Stimulated activated CD8-positive, alpha-beta memory T cell treated with anti-CD3 and anti-CD28 coated beads, Interleukin-4, amount 100 ng/mL, for 4 hours (primary cell): ENCODE measurements around the gene PTGIS.

Experiments used
- DNase-seq, 2 donors: peaks; one replicate each; pipeline ENCODE4 v3.0.0-alpha.2; 2020; ENCODE audit warnings: low read depth in 2 of 2, low spot score in 1 of 2

The PTGIS gene

GRCh38 chr20:49501917-49502316 lies 66.0 kb downstream of the PTGIS start:
- no peak for DNase-seq

DNA sequence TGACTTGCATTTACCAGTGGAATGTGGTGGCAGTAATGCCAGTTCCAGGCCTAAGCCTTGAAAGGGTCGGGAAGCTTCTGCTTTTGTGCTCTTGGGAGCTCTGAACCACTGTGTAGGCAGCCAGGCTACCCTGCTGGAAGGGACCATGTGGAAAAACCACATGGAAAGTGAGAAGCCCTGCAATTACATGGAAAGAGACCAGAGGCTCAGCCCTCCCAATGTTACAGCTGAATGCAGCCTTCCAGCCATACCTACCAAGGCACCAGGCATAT lies 70.6 kb downstream of the PTGIS start:
- no peak for DNase-seq

DNA sequence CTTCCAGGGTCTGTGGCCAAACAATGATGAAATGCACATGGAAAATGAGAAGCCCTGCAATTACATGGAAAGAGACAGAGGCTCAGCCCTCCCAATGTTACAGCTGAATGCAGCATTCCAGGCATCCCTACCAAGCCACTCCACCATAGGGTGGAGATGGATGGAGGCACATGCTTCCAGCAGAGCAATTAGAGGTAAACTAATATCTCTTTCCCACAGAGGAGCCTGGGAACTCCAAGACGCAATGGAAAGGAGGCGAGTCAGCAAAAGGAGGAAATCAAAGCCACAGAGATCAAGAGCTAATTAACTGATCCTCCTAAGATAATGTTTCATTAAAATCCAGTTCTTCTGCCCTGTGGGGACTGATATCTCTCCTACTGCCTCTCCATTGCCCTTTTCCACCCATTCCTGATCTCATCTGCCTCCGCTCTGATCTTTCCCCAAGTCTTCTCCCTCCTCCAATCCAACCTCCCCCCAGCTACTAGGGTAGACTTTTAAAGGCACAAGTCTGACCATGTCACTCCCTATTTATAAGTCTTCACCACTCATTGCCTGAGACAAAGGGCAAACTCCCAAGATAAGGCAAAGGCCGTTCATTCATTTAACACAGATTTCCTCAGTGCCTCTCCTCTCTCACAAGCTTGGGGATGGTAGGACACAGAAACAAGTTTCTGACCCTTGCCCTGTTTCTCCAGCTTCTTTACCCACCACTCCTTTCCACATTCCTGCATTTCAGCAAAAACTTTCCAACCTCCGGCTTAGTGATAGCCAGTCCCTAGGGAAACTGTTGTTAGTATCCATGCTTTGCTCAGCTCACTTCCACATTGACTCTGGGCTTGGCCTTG lies 71.2 kb downstream of the PTGIS start:
- no peak for DNase-seq

- no peak for DNase-seq
Observed at GRCh38 chr20:49496043-49496442, 71.9 kb downstream of the PTGIS start.

- no peak for DNase-seq
Observed at GRCh38 chr20:49490689-49491088, 77.2 kb downstream of the PTGIS start.

DNA sequence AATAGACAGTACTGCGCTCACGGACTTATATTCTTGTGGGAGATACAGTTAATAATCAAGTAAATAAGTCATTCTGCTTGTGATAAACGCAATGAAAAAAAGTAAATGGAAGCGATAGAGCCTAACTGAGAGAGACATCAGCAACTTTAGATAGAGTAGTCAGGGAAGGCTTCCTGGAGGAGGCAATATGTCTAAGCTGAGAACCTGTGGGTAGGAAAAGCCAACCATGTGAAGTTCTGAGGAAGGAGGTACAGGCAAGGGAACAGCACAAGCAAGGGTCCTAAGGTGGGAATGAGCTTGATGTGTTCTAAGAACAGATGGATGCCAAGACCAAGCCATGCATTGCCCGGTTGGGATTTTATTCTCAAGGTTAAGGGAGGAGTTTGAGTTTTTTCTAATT lies 78.2 kb downstream of the PTGIS start:
- DNase-seq, result no peak

DNA sequence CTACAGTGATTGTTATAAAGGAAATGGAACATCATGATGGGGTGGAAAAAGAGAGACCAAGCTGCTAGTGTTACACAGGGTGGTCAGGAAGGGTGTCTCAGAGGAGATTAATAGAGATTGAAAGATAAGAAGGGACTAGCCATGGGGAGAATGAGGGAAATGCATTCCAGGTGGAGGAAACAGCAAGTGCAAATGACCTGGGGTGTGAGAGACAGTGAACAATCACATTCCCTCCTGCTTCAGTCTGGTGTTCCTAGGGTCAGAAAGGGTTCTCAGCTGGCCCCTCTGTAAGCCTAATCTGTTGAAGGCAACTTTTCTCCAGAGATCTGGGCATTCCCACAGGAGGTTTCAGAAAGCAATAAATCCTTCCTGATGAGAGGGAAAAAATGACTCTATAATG lies 81.9 kb downstream of the PTGIS start:
- DNase-seq, result no peak

DNA sequence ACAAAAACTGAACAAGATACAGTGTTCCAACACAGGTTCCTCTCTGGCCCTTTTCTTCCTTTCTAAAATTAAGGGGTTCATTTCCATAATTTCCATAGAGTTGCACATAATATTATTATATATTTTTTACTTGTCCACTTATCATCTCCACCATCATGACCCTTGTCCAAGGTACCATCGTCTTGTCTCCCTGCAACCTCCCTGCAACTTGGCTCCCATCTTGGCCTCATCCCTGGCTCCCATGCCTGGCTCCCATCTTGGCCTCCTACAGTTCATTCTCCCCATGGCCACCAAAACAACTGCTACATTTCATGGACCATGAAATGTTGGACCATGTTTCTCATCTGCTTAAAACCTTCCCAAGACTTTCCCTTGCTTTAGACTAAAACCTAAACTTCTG lies 82.4 kb downstream of the PTGIS start:
- DNase-seq, result no peak

DNA sequence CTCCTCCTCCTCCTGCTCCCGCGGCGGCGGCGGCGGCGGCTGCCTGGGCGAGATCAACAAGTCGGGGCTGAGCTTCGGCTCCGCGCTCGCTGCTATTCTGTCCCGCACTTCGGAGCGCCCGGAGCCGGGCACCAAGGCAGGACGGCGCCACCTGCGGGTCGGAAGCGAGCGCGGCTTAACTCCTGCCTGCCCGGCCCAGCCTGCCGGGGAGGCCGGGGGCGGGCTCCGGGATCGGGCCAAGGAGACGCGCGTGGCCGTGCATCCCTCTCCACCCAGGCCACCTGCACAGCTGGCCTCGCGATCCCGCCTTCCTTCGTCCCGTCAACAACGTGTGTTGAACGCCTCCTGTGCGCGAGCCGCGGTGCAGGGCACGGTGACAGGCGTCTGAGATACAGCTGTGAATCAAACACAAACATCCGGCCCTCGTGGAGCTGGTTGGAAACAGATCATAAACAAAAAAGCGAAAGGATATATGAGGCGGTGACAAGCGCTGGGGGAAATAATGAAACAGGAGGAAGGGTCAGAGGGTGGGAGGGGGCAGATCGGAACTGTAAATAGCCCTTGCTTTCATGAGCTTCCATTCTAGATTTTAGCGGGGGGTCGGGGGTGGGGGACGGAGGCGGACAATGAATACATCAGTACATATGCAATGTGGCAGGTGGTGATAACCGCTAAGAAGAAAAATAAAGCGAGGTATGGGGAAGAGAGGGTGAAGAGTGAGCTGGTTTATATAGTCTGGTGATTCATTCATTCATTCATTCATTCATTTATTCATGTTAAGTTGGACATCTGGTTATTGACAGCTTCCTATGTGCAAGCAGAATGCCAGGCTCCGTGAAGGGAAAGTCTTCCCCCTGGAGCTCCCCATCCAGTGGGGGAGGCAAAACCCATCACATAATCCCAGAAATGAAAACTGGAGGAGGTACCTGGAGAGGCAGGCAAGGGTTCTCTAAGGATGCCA lies 83.5 kb downstream of the PTGIS start:
- DNase-seq, result peak in 1 of 2 donors; percentile 1

DNA sequence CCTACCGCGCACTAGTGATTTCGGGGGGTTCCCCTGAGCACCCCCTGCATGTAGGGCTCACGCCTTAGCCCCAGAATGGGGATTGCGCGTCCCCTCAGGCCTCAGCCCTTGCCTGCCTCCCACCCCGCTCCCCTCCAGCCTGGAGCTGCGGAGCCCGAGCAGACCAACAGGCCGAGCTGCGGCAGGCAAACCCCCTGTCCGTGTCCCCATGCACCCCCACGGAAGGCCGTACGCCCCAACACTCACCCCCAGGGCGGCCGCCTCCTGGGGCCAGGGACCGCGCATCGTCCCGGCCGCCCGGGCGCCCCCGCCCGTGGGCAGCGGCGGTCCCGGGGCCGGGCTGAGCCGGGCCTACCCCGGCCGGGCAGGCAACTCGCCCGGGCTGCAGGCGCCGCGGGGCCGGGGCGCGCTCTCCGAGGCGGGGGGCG lies 84.2 kb downstream of the PTGIS start:
- DNase-seq, result no peak

DNA sequence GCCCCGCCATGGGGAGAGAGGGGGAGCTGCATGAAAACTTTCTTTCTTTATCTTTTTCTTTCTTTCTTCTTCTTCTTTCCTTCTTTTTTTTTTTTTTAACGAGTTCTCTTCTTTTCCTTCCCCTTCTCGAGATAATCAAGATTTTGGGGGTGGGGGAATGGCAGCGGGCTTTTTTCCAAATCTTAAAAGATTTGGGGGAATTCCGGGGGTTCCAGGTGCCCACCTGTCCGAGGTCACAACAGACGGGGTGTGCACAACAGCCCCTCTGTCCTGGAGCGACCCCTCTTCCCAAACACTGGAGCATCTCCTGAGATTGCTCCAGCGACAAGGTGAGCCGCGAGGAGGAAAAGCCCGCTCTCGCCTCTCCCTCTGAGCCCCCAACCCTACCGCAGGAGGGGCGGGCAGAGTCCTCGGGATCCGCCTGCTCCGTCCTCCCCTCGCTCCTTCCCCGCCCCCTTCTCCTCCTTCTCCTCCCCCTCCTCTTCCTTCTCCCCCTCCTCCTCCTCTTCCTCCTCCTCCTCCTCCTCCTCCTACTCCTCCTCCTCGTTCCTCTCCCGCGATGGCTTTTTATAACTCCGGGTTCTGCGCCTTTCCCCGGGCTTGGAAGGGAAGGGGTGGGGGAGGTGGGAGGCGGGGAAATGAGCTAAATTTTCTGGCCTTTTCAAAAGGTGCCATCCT lies 84.8 kb downstream of the PTGIS start:
- no peak for DNase-seq

GRCh38 chr20:49482621-49483017 lies 85.3 kb downstream of the PTGIS start, which contains the start of gene KCNB1:
Gene KCNB1, minus strand, starts transcription at chr20:49482668. Its CDS starts 188 bp downstream, at chr20:49482480.
- no peak for DNase-seq

DNA sequence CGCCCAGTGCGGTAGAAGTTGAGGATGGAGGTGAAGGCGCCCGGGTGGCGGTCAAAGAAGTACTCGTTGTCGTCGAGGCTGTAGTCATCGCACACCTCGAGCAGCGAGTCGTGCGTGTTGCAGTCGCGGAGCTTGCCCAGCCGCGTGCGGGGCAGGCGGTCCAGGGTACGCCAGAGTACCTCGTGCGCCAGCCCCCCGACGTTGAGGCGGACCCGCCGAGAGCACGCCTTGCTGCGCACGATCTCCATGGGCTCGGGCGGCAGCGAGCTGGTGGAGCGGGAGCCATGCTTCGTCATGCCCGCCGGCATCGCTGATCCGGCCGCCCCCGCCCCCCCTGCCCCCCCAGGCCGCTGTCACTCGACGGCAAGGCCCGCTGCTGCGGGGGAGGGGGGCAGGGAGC lies 85.8 kb downstream of the PTGIS start:
- DNase-seq, result no peak

- no peak for DNase-seq
Observed at GRCh38 chr20:49481116-49481515, 86.8 kb downstream of the PTGIS start.

DNA sequence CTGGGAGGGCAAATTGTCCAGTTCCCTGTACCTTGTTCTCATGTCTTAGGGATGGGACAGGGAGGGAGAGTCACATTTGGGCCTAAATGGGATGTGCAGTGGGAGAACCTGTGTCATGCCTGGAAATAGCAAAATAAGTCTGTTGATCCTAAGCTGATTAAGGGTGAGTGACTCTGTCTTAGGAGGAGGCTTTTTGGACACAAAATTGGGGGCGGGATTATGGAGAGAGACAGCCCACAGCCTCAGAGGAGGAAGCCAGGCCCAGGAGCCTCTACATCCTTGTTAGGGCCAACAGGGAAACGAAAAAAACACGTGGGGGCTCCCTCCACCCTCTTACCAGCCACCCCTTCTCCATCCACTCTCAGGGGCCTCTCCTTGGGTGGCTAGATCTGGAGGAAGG lies 87.7 kb downstream of the PTGIS start:
- no peak for DNase-seq

DNA sequence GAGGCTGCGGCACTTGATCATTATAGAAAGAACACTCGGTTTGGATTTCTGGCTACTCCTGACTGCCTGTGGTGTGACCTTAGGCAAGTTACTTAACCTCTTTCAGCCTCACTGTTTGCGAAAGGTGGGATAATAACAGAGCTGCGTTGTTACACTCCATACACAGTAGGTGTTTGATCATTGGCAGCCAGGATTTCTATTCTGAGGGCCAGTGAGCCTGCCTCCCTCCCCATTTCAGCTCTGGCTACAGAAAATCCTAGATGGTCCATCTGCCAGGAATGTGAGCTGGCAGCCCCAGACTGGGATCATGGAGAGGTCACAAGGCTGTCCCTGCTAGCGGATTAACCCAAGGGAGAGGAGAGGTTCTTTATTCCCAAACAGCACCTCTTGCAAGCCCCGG lies 88.2 kb downstream of the PTGIS start:
- DNase-seq, result no peak

DNA sequence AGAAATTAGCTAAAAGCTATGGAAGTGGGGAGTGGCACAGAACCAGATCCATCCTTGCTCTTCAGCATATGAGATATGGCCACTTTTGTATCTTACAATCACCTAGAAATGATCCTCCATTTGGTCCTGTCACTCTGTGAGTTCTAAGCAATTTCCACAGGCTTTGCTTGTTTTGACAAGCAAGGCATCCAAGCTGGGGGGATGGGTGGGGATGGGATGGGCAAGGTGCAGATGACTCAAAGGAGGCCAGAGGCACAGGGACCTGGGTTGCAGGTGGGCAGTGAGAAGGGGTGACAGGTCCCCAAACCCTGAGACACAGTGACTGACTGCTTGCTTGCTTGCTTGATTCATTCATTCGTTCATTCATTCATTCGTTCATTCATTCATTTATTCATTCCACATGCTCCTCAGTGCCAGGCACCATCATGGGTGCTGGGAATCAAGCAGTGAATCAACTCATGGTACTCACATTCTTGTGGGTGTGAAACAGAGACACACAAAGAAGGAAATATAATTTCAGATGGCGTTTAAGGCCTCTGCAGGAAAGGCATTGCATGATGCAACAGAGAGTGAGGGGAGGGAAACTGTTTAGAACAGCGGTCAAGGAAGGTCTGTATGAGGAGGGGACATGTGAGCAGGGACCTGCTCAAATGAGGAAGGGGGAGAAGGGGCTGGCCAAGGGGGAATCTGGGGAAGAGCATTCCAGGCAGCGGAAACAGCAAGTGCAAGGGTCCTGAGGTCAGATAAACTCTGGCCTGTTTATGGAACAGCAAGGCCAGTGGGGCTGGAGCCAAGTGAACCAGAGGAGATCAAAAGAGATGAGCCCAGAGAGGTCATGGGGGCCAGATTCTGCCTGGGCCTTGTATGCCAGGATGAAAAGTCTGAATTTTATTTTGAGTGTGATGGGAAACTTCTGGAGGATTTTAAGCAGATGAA lies 88.9 kb downstream of the PTGIS start:
- no peak for DNase-seq

DNA sequence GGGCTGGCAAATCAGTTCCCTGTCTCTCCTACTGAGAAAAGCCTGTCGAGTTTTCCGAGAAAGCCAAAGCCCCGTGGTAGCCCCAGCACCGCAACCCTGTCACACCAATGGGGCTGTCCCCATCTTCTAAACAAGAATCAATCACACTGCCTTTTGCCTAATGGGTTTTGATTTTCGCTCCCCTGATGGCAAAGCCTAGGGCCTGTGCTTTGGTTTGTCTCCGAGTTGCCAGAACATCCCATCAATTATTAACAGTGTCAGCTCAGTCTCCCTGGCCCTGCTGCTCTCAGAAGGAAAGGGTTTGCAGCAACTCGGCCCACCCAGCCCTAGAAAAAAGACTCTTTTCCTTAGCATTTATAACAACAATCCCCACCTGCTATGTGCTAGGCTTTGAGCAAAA lies 89.7 kb downstream of the PTGIS start:
- DNase-seq, result no peak

DNA sequence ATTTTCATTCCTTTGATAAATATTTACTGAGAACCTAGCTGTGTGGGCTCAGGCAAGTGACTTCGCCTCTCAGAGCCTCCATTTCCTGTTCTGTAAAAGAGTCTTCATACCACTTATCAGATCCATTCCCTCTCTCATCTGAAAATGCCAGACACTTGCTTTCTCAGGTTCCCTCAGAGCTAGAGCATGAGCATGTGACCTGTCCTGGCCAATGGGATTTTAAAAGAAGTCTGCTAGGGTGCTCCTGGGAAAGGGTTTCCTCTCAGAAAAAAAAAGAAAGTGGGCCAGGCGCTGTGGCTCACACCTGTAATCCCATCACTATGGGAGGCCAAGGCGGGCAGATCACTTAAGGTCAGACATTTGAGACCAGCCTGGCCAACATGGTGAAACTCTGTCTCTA lies 90.7 kb downstream of the PTGIS start:
- DNase-seq, result no peak

DNA sequence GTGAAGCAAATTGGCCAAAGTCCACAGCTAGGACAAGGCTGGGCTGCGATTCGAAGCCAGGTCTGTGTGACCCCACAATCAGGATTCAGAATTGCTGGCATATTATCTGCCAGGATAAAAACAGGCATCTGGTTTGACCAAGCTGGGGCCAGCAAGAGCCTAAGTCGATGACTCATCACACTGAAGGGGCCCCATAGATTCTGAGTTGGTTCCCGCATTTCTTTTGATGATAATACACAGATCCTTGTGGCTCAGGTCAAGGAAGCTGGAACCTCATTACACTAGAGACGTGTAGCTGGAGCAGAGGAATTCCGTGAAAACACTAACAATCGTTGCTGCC lies 92.0 kb downstream of the PTGIS start:
- no peak for DNase-seq
